T-helper 1 cell (primary cell): ENCODE results near the gene SLC12A2.

Experiments
- DNase-seq, 5 donors: peaks; one replicate each; pipeline ENCODE4 v3.0.0-alpha.2; 2012 to 2020

The SLC12A2 gene

DNA sequence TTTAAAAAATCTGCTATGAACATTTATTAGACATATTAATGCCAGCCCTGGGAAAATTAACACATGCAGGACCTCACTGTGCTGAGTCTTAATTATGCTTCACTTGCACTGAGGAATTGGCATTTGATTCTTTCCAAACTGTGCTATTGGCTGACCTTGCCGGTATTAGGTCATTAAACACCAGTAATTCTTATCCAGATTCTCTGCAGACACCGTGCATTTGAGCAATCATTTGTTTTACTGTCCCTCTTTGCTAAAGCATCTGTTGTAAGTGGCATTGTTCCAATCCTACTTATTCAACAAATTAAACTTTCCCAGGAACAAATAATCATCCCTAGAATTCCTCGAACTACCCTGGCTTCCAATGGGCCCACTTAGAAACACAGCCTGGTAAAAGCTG lies 145.0 kb downstream of the SLC12A2 start:
- no peak for DNase-seq

DNA sequence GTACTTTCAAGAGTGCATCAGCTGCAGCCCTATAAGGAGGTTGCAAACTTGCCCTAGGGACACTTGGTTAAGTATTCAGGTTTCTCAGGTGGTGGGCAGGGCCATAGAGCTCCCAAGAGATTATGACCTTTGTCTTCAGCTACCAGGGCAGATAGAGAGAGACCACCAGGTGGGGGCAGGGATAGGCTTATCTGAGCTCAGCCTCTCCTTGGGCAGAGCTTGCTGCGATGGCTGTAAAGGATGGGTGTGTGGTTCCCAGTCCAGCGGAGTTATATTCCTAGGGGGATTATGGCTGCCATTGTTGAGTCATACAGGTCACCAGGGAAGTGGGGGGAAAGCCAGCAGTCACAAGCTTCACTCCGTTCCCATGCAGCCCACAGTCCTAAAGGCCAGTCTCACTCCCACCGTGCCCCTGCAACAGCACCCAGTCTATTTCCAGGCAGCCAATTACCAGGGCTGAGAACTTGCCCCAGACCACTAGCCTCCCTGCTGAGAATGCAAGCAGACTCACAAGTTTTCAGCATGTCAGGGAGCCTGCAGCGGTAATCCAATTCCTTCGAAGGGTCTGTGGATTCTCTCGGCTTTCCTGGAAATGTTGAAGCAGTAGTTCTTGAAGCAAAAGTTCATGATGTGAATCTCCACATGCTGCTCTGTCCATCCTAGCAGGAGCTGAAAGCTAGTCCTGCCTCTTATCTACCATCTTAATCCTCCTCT lies 151.5 kb downstream of the SLC12A2 start:
- no peak for DNase-seq

DNA sequence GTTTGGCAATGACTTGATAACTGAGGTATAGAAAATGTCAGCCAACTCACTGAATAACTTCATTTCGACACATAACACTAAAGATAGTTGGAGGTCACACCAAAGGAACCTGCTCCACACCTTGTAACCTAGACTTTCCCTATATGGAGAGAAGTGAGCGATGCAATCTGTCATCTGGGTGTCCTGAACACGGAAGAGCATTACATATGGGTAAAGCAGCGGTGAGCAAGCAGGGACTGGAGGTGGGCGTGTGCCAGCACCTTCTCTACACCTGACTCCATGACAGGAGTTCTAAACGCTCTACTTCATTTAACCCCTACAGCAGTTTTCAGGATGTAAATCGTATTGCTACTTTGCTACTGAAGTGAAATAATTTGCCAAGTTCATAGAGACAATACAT lies 152.8 kb downstream of the SLC12A2 start:
- no peak for DNase-seq

DNA sequence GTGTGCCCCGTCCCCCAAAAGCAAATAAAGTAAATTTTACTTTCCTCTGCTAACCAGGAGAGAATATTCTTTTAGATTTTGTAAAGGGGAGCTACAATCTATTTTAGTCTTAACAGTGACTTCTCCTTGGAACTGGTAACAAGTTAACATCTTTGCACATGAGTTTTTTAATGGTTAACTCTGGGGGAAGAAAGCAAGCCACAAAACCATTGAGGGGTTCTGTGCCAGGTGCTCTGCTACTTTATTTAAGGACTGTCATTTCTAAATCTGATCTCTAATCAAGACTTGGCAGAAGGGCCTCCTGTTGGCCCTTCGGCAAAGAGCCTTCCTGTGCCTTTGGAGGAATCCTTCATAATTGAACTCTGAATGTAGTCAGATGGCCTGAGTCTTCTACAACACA lies 153.4 kb downstream of the SLC12A2 start:
- no peak for DNase-seq

DNA sequence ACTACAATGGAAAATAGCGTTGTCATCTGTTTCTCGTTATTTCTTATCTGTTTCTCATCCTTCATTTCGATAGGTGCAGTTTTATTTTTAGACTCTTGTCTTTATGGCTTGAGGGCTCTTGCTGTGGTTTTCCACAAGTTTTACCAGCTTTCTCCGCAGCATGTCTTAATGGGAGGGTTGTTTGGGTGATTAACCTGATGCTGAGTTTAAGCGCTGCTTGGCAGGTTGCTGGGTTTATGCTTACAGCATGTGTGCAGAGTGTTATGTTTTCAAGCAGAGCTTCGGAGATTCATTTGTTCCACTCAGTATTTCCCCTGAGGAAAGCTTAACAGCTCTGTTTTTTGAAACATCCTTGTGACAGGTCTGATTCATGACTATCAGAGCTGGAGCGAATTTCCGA lies 154.0 kb downstream of the SLC12A2 start:
- no peak for DNase-seq
